Nephron (organoid): Measurements from ENCODE around the gene MUC16.
"Not testable (repeated sequence)": the region's sequence is repeated elsewhere in the genome, so short reads cannot be mapped to it uniquely, and the experiment has no call there.

Experiments
- H3K27ac Mint-ChIP-seq, 3 experiments: 2 replicates each; pipeline ENCODE4 v1.8.0; 2020; ENCODE audit warnings: mixed read lengths in 3 of 3, mild to moderate bottlenecking in 2 of 3, moderate library complexity in 1 of 3
- H3K27me3 Mint-ChIP-seq: 2 replicates; pipeline ENCODE4 v1.8.0; 2021; ENCODE audit warnings: low read depth, mild to moderate bottlenecking, moderate library complexity, mixed read lengths
- H3K36me3 Mint-ChIP-seq: 2 replicates; pipeline ENCODE4 v1.8.0; 2020; ENCODE audit warnings: low read depth, mixed read lengths
- H3K4me1 Mint-ChIP-seq: 2 replicates; pipeline ENCODE4 v1.8.0; 2020; ENCODE audit warnings: mixed read lengths
- H3K4me3 Mint-ChIP-seq, 3 experiments: 2 replicates each; pipeline ENCODE4 v1.8.0; 2020; ENCODE audit warnings: mild to moderate bottlenecking in 3 of 3, mixed read lengths in 3 of 3, moderate library complexity in 2 of 3
- H3K9me3 Mint-ChIP-seq: 2 replicates; pipeline ENCODE4 v1.8.0; 2020; ENCODE audit warnings: mixed read lengths
- CTCF ChIP-seq, 3 experiments: fragments of 200-600 bp; sonication (generic); IDR thresholded peaks; one replicate each; pipeline ENCODE4 v1.5.0; 2021; ENCODE audit warnings: antibody characterized with exemption in 3 of 3; ENCODE audit not compliant: unreplicated experiment in 3 of 3

Gene MUC16

GRCh38 chr19:9054207-9054606 lies 44.0 kb upstream of the MUC16 start:
- H3K4me3 Mint-ChIP-seq = no peak overlapping the region
- TF ChIP-seq CTCF (IDR thresholded peaks at IDR 0.05; ENCODE audit: unreplicated experiment in 3 of 3) = no peak
- peaks cover 3% of the 10 kb centered on the region for H3K27me3 Mint-ChIP-seq
- H3K4me1 Mint-ChIP-seq = peaks cover 4% of the 10 kb centered on the region
- H3K9me3 Mint-ChIP-seq = peaks cover 3% of the 10 kb centered on the region
- H3K27ac Mint-ChIP-seq = no peak overlapping the region
- no peaks in the 10 kb centered on the region for H3K36me3 Mint-ChIP-seq

GRCh38 chr19:9053674-9054073 lies 43.5 kb upstream of the MUC16 start:
- H3K27me3 Mint-ChIP-seq, H3K4me1 Mint-ChIP-seq, H3K4me3 Mint-ChIP-seq: not testable (repeated sequence)

GRCh38 chr19:9052894-9053293 lies 42.7 kb upstream of the MUC16 start:
- H3K27me3 Mint-ChIP-seq = peaks cover 3% of the 10 kb centered on the region
- H3K4me1 Mint-ChIP-seq = no peaks in the 10 kb centered on the region
- no peaks in the 10 kb centered on the region for H3K36me3 Mint-ChIP-seq
- peaks cover 2% of the 10 kb centered on the region for H3K9me3 Mint-ChIP-seq
- H3K27ac Mint-ChIP-seq = no peak overlapping the region
- TF ChIP-seq CTCF (IDR thresholded peaks at IDR 0.05; ENCODE audit: unreplicated experiment in 3 of 3) = no peak
- H3K4me3 Mint-ChIP-seq = no peak overlapping the region

More at GRCh38 chr19:9053674-9054073, 43.5 kb upstream of the MUC16 start:
- H3K9me3 Mint-ChIP-seq, H3K36me3 Mint-ChIP-seq, H3K27ac Mint-ChIP-seq: not testable (repeated sequence)

- Mint-ChIP-seq H3K4me3 (no peak overlapping the region), H3K4me1 (no peaks in the 10 kb centered on the region), H3K27ac (no peak overlapping the region), H3K9me3 (no peaks in the 10 kb centered on the region), H3K27me3 (peaks cover 14% of the 10 kb centered on the region), H3K36me3 (no peaks in the 10 kb centered on the region)
- TF ChIP-seq CTCF (IDR thresholded peaks at IDR 0.05; ENCODE audit: unreplicated experiment in 3 of 3) = no peak
Measured at GRCh38 chr19:9046694-9047093, 36.5 kb upstream of the MUC16 start.

- no peaks in the 10 kb centered on the region for H3K36me3 Mint-ChIP-seq
- H3K4me3 Mint-ChIP-seq = no peak overlapping the region
- TF ChIP-seq CTCF (IDR thresholded peaks at IDR 0.05; ENCODE audit: unreplicated experiment in 3 of 3) = no peak
- H3K4me1 Mint-ChIP-seq = no peaks in the 10 kb centered on the region
- H3K9me3 Mint-ChIP-seq = no peaks in the 10 kb centered on the region
- no peak overlapping the region for H3K27ac Mint-ChIP-seq
- peaks cover 18% of the 10 kb centered on the region for H3K27me3 Mint-ChIP-seq
Measured at GRCh38 chr19:9044449-9044848, 34.2 kb upstream of the MUC16 start.

GRCh38 chr19:9043524-9043923 lies 33.3 kb upstream of the MUC16 start:
- Mint-ChIP-seq H3K9me3 (no peaks in the 10 kb centered on the region), H3K27me3 (peaks cover 18% of the 10 kb centered on the region), H3K36me3 (no peaks in the 10 kb centered on the region), H3K27ac (no peak overlapping the region), H3K4me3 (no peak overlapping the region), H3K4me1 (no peaks in the 10 kb centered on the region)
- TF ChIP-seq CTCF (IDR thresholded peaks at IDR 0.05; ENCODE audit: unreplicated experiment in 3 of 3) = no peak
